ENCODE data around the gene TMEM126A.
"Not testable (repeated sequence)": the region's sequence is repeated elsewhere in the genome, so short reads cannot be mapped to it uniquely, and the experiment has no call there.

Gene TMEM126A

DNA sequence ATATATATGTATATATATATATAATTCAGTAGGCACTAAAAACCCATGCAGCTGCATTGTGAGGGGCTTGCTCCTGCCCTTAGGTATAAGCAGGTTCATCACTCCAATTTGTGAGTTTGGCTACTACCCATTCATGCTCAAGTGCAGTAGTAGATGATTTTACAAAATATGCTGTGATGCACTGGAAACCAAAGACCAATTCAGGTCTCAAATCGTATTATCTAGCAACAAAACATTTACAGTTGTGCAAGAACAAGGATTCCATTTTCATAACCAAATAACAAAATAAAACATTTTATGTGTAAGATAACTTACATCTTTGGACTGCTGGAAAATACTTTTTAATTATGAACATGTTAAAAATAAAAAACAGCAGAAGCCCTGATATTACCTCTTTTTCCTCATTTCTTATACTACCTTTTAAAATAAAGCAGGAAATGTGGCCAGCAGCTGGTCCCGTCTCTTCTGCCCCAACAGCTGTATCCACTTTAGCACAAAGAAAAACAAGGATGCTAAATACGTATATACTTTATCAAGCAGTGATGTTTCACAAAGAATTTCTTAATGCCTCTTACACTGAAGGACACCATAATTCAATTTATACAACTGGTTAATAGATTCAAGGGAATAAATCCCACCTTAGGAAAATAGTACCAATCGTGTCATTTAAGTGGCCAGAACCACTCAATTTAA is 14.4 kb downstream of the TMEM126A start:
- Histone ChIP-seq H3K4me3 (ENCODE audit: low read depth in 1 of 2, low read length in 2 of 2) (peak overlapping the region in 1 of 2 donors; percentile 32), H3K9me3 (ENCODE audit: low read length) (no peaks in the 10 kb centered on the region), H3K27ac (ENCODE audit: low read depth, low read length) (no peak overlapping the region), H3K4me1 (ENCODE audit: insufficient read depth, low read length) (peaks cover 60% of the 10 kb centered on the region), H3K9ac (ENCODE audit: low read length) (peak overlapping the region; percentile 39), H3K27me3 (ENCODE audit: control insufficient read depth in 1 of 2, insufficient read depth in 2 of 2, low read length in 2 of 2) (no peaks in the 10 kb centered on the region), H3K36me3 (ENCODE audit: insufficient read depth, low read length) (peaks cover 29% of the 10 kb centered on the region)

DNA sequence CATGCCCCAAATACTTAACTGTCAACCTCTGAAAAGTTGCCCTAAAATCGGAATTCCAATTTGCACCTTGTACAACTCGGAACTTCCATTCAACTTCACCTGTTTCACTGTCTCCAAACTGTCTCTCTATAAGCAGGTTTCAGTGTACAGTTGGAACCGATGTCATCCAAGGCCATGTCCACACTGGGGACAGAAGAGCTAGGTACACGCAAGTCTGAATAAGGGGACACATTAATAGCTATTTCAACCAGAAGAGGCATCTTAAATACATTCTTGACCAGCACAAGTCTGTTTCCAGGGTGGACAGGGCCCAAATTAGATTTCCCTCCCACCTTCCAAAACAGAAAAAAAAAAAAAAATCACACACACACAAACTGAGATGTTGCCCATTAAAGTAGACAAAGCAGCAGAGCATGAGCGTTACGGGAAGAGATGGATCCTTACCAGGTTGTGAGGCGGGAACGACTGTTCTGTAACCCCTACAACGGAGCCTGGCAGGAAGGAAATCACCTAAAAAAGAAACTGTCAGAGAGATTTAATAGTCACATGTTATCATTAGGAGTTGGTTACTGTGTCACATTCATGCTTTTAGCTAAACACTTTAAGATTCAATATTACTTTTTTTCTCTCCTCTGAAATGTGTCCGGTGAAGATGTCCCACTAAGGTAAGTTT is 15.4 kb downstream of the TMEM126A start:
- Histone ChIP-seq H3K4me3 (ENCODE audit: low read depth in 1 of 2, low read length in 2 of 2) (peak overlapping the region; percentile 77 to 82), H3K9ac (ENCODE audit: low read length) (peak overlapping the region; percentile 69), H3K27ac (ENCODE audit: low read depth, low read length) (peak overlapping the region; percentile 93), H3K27me3 (ENCODE audit: control insufficient read depth in 1 of 2, insufficient read depth in 2 of 2, low read length in 2 of 2) (no peaks in the 10 kb centered on the region), H3K9me3 (ENCODE audit: low read length) (no peaks in the 10 kb centered on the region), H3K4me1 (ENCODE audit: insufficient read depth, low read length) (peaks cover 53% of the 10 kb centered on the region), H3K36me3 (ENCODE audit: insufficient read depth, low read length) (peaks cover 23% of the 10 kb centered on the region)

GRCh38 chr11:85663753-85664614 is 16.2 kb downstream of the TMEM126A start:
- Histone ChIP-seq H3K36me3 (ENCODE audit: insufficient read depth, low read length) (peaks cover 23% of the 10 kb centered on the region), H3K27ac (ENCODE audit: low read depth, low read length) (peak overlapping the region; percentile 93), H3K4me1 (ENCODE audit: insufficient read depth, low read length) (peaks cover 46% of the 10 kb centered on the region)

DNA sequence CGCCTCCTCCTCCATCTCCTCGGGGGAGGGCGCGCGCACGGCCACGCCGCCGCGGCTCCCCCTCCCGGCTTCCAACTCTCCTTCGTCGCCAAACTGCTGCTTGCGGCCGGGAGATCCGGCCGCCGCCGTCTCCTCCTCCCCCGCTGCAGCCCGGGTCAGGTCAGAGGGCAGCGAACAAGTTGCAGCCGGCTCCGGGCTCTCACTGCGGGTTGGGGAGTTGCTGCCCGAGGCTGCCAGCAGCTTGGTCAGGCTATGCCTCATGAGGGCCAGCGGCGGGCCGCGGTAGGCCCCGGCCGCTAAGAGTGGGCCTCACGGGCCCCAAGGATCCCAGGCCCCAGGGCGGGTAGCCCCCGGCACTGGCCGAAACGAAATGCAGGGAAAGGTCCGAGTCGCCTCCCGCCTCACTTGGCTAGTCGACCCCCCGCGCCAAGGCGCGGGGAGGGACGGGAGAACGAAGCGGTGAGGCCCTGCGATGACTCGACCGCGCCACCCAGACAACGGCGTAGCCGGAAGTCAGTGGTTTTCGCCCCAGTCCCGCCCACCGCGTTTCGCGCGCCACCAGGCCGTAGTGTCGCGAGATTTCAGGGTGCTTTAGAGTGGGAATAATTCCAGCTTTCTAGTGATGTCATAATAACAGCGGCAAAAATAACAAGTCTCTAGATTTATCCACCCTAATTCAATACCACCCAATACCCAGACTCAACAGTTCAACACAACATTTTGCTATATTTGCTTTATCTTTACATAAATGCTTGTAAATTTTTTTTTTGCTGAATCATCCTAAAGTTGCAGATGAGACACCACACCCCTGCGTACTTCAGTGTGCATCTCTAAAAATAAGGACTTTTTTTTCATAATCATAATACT is 17.1 kb downstream of the TMEM126A start, which contains the start of gene CREBZF:
Gene CREBZF, minus strand, starts transcription at position 515 of the 867 bp plus-strand sequence. Its CDS starts 254 bp downstream, at position 261.
- H3K9me3 ChIP-seq (ENCODE audit: low read length): no peaks in the 10 kb centered on the region
- H3K27ac ChIP-seq (ENCODE audit: low read depth, low read length): peak within 1 kb of the TSS; percentile 93
- no peaks in the 10 kb centered on the region for H3K27me3 ChIP-seq (ENCODE audit: control insufficient read depth in 1 of 2, insufficient read depth in 2 of 2, low read length in 2 of 2)
- peaks cover 38% of the 10 kb centered on the region for H3K4me1 ChIP-seq (ENCODE audit: insufficient read depth, low read length)
- peaks cover 23% of the 10 kb centered on the region for H3K36me3 ChIP-seq (ENCODE audit: insufficient read depth, low read length)
- peak within 1 kb of the TSS; percentile 69 for H3K9ac ChIP-seq (ENCODE audit: low read length)
- H3K4me3 ChIP-seq (ENCODE audit: low read depth in 1 of 2, low read length in 2 of 2): peak within 1 kb of the TSS; percentile 77 to 82

More at GRCh38 chr11:85663753-85664614, 16.2 kb downstream of the TMEM126A start:
- Histone ChIP-seq H3K9me3 (ENCODE audit: low read length) (no peaks in the 10 kb centered on the region), H3K27me3 (ENCODE audit: control insufficient read depth in 1 of 2, insufficient read depth in 2 of 2, low read length in 2 of 2) (no peaks in the 10 kb centered on the region), H3K9ac (ENCODE audit: low read length) (peak overlapping the region; percentile 69), H3K4me3 (ENCODE audit: low read depth in 1 of 2, low read length in 2 of 2) (peak overlapping the region; percentile 77 to 82)

DNA sequence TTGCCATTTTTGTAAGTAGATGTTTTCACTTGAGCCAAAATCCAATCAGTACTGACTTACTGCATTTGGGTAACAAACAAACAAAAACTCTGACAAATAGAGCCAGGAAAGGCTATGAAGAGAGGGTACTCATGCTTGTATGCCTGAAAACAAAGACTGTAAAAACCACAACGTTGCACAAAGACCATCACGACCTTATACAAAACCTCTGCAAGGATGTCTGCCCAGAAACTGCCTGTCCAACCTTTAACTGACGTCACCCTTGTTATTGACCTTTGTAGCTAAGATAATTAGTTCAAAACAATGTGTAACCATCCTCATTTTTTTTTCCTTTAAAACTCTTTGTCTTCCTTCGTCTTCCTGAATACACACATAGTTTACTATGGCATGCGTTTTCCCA is 18.0 kb downstream of the TMEM126A start:
- H3K9ac ChIP-seq (ENCODE audit: low read length): no peak overlapping the region
- peaks cover 14% of the 10 kb centered on the region for H3K36me3 ChIP-seq (ENCODE audit: insufficient read depth, low read length)
- peak overlapping the region in 1 of 2 donors; percentile 82 for H3K4me3 ChIP-seq (ENCODE audit: low read depth in 1 of 2, low read length in 2 of 2)
- no peaks in the 10 kb centered on the region for H3K27me3 ChIP-seq (ENCODE audit: control insufficient read depth in 1 of 2, insufficient read depth in 2 of 2, low read length in 2 of 2)
- H3K27ac ChIP-seq (ENCODE audit: low read depth, low read length): no peak overlapping the region
- H3K4me1 ChIP-seq (ENCODE audit: insufficient read depth, low read length): peaks cover 29% of the 10 kb centered on the region
- H3K9me3 ChIP-seq (ENCODE audit: low read length): no peaks in the 10 kb centered on the region

DNA sequence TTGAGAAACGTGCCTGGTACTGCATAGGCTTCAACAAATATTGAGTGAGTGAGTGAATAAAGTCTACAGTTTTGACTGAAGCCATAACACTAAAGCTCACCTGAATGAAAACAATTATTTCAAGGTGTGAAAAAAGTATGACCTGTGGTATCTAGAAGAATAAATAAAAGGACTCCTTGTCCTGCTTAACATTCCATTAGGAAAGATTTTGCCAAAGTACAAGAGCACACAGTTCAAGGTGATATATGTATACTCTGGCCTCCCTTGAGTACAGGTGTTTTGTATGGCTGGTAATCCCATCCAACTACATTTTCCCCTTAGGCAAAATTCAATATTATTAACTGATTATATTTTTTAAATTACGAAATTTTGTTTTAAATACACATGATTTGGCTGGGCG is 18.9 kb downstream of the TMEM126A start:
- Histone ChIP-seq H3K27me3 (ENCODE audit: control insufficient read depth in 1 of 2, insufficient read depth in 2 of 2, low read length in 2 of 2) (no peaks in the 10 kb centered on the region), H3K9me3 (ENCODE audit: low read length) (no peaks in the 10 kb centered on the region), H3K36me3 (ENCODE audit: insufficient read depth, low read length) (peaks cover 9% of the 10 kb centered on the region), H3K27ac (ENCODE audit: low read depth, low read length) (no peak overlapping the region), H3K9ac (ENCODE audit: low read length) (no peak overlapping the region), H3K4me1 (ENCODE audit: insufficient read depth, low read length) (peaks cover 20% of the 10 kb centered on the region), H3K4me3 (ENCODE audit: low read depth in 1 of 2, low read length in 2 of 2) (no peak overlapping the region)

GRCh38 chr11:85668157-85668556 is 20.4 kb downstream of the TMEM126A start:
- Histone ChIP-seq H3K9me3 (ENCODE audit: low read length) (no peaks in the 10 kb centered on the region), H3K36me3 (ENCODE audit: insufficient read depth, low read length) (peaks cover 4% of the 10 kb centered on the region)

GRCh38 chr11:85670949-85671663 is 23.3 kb downstream of the TMEM126A start:
- H3K27ac ChIP-seq (ENCODE audit: low read depth, low read length); H3K9ac ChIP-seq (ENCODE audit: low read length); H3K36me3 ChIP-seq (ENCODE audit: insufficient read depth, low read length); H3K4me1 ChIP-seq (ENCODE audit: insufficient read depth, low read length); H3K9me3 ChIP-seq (ENCODE audit: low read length); H3K27me3 ChIP-seq (ENCODE audit: control insufficient read depth in 1 of 2, insufficient read depth in 2 of 2, low read length in 2 of 2); H3K4me3 ChIP-seq (ENCODE audit: low read depth in 1 of 2, low read length in 2 of 2): not testable (repeated sequence)

More at GRCh38 chr11:85668157-85668556, 20.4 kb downstream of the TMEM126A start:
- Histone ChIP-seq H3K4me3 (ENCODE audit: low read depth in 1 of 2, low read length in 2 of 2) (no peak overlapping the region), H3K4me1 (ENCODE audit: insufficient read depth, low read length) (peaks cover 9% of the 10 kb centered on the region), H3K27ac (ENCODE audit: low read depth, low read length) (no peak overlapping the region), H3K9ac (ENCODE audit: low read length) (no peak overlapping the region), H3K27me3 (ENCODE audit: control insufficient read depth in 1 of 2, insufficient read depth in 2 of 2, low read length in 2 of 2) (no peaks in the 10 kb centered on the region)

GRCh38 chr11:85672105-85672902 is 24.5 kb downstream of the TMEM126A start:
- H3K27ac ChIP-seq (ENCODE audit: low read depth, low read length): no peak overlapping the region
- no peak overlapping the region for H3K9ac ChIP-seq (ENCODE audit: low read length)
- H3K9me3 ChIP-seq (ENCODE audit: low read length): no peaks in the 10 kb centered on the region
- no peaks in the 10 kb centered on the region for H3K36me3 ChIP-seq (ENCODE audit: insufficient read depth, low read length)
- H3K4me1 ChIP-seq (ENCODE audit: insufficient read depth, low read length): no peaks in the 10 kb centered on the region
- H3K4me3 ChIP-seq (ENCODE audit: low read depth in 1 of 2, low read length in 2 of 2): no peak overlapping the region
- H3K27me3 ChIP-seq (ENCODE audit: control insufficient read depth in 1 of 2, insufficient read depth in 2 of 2, low read length in 2 of 2): no peaks in the 10 kb centered on the region

DNA sequence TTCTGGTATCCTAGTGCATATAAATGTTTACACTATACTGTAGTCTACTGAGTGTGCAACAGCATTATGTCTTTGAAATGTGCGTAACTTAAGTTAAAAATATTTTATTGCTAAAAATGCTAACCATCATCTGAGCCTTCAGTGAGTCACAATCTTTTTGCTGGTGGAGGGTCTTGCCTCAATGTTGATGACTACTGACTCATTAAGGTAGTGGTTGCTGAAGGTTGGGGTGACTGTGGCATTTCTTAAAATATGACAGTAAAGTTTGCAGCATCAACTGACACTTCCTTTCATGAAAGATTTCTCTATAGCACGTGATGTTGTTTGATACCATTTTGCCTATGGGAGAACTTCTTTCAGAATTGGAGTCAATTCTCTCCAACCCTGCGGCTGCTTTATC is 25.6 kb downstream of the TMEM126A start:
- no peaks in the 10 kb centered on the region for H3K27me3 ChIP-seq (ENCODE audit: control insufficient read depth in 1 of 2, insufficient read depth in 2 of 2, low read length in 2 of 2)
- H3K4me3 ChIP-seq (ENCODE audit: low read depth in 1 of 2, low read length in 2 of 2): no peak overlapping the region
- H3K9me3 ChIP-seq (ENCODE audit: low read length): no peaks in the 10 kb centered on the region
- H3K36me3 ChIP-seq (ENCODE audit: insufficient read depth, low read length): no peaks in the 10 kb centered on the region
- H3K27ac ChIP-seq (ENCODE audit: low read depth, low read length): no peak overlapping the region
- H3K9ac ChIP-seq (ENCODE audit: low read length): no peak overlapping the region
- H3K4me1 ChIP-seq (ENCODE audit: insufficient read depth, low read length): no peaks in the 10 kb centered on the region
